ENCODE results near the gene KCNQ2. TPM values are rescaled to one million over a fixed set of nuclear protein-coding genes. Genes with fewer than 3 reads are reported as not detected.

KCNQ2 gene
- total and polyA plus RNA-seq, 10 of the 15 experiments (the other 5 are each of a cell fraction or from before 2014, with no cell fraction given): 0.06 to 0.49 (median 0.26) TPM; not detected in 7

- TF ChIP-seq CUX1 (IDR thresholded peaks at IDR 0.05; ENCODE audit: insufficient replicate concordance, low read depth, low read length) (no peak), TAF1 (IDR thresholded peaks at IDR 0.05; ENCODE audit: borderline replicate concordance, low read depth, low read length) (no peak), IRF4 (IDR thresholded peaks at IDR 0.05; ENCODE audit: low read depth, low read length) (no peak)
Observed at GRCh38 chr20:63458170-63459069, 14.0 kb downstream of the KCNQ2 start (continued).

- no peaks in the 10 kb centered on the region for H3K79me2 ChIP-seq (ENCODE audit: control insufficient read depth, insufficient read depth, low read length)
- peaks cover 0 to 1% of the 10 kb centered on the region in 2 experiments; a peak in 2 of 4 replicates for H3K27me3 ChIP-seq (replicated peaks in 1 of 2; ENCODE audit: control insufficient read depth in 2 of 2, insufficient read depth in 2 of 2, low read length in 1 of 2)
- ChIA-PET CTCF (no interaction called here), POLR2A (no interaction called here), RAD21 (ENCODE audit: unreplicated experiment) (no interaction called here), SMC1A (ENCODE audit: uncharacterized antibody, unreplicated experiment) (no interaction called here)
- H3K4me1 ChIP-seq (ENCODE audit: control insufficient read depth, insufficient read depth, low read length): no peaks in the 10 kb centered on the region
- BruUV-seq (replicated peaks): no TSS peak
- no peak overlapping the region for H3K4me2 ChIP-seq (ENCODE audit: control insufficient read depth, insufficient read depth)
- no peaks in the 10 kb centered on the region for H3K9me3 ChIP-seq (replicated peaks; ENCODE audit: control insufficient read depth, insufficient read depth, low read length)
- WGBS (ENCODE audit: insufficient coverage, insufficient replicate concordance, low lambda C conversion rate, missing lambda C conversion rate): 12% methylated on average over 15 of the region's 17 CpGs
- FAIRE-seq: no peak
- ATAC-seq: no peak
- no peak overlapping the region for H3K9ac ChIP-seq (ENCODE audit: control insufficient read depth, insufficient read depth, low read length)
- in situ Hi-C loops (cut with MboI): no loop called here
- no peak overlapping the region for H2AFZ ChIP-seq (ENCODE audit: control insufficient read depth, low read depth, low read length)
- H3K27ac ChIP-seq (ENCODE audit: control insufficient read depth, insufficient read depth): no peak overlapping the region
- H4K20me1 ChIP-seq (ENCODE audit: control insufficient read depth, insufficient read depth): no peaks in the 10 kb centered on the region
- H3K4me3 ChIP-seq: no peak overlapping the region
- intact Hi-C loops (cut with micrococcal nuclease; ENCODE audit: unreplicated experiment): no loop called here
- H3K36me3 ChIP-seq (ENCODE audit: control insufficient read depth in 2 of 2, insufficient read depth in 2 of 2, low read length in 1 of 2): no peaks in the 10 kb centered on the region
- DNase-seq (ENCODE audit: low read depth, low spot score): no peak
- no peak for TF ChIP-seq CEBPZ (IDR thresholded peaks at IDR 0.05; ENCODE audit: low read depth, low read length)
- no peak for TF ChIP-seq ETV6 (conservative IDR thresholded peaks at IDR 0.05 in 1 of 2, IDR thresholded peaks at IDR 0.05 in 1 of 2; ENCODE audit: borderline replicate concordance in 1 of 2, low read depth in 1 of 2)
- no peak for TF ChIP-seq ZBTB11 (CRISPR knock-in tag; IDR thresholded peaks at IDR 0.05)
- TF ChIP-seq BHLHE40 (IDR thresholded peaks at IDR 0.05; ENCODE audit: borderline replicate concordance in 1 of 2, low read depth in 2 of 2, low read length in 1 of 2): peak in 1 of 2 experiments; percentile 44; a peak in 1 of 4 replicates
Observed at GRCh38 chr20:63457737-63458136, 14.7 kb downstream of the KCNQ2 start.
